Stimulated activated CD8-positive, alpha-beta memory T cell treated with anti-CD3 and anti-CD28 coated beads, Interleukin-12 subunit alpha, Interleukin-12 subunit beta, amount 100 ng/mL, for 24 hours (primary cell): Measurements from ENCODE around the gene AGTPBP1.

Experiments used
- DNase-seq: peaks from one replicate; pipeline ENCODE4 v3.0.0-alpha.2; 2020; ENCODE audit errors: extremely low read depth

The AGTPBP1 gene

DNA sequence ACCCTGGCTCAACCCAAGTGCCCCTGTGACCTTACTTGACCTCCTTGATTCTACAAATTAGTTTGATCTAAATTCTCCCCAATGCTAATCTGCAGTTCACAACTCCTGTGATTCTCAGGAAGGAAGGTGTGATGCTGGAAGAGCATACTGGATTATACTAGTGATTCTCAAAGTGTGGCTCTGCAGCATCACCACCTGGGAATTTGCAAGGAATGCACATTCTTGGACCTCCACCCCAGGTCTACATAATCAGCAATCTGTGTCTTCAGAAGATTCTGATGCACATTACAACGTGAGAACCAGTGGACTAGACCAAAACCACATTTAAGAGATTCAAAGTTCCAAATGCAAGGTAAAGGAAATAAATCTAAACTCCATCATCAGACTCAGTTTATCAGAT lies 198.6 kb downstream of the AGTPBP1 start:
- DNase-seq, result no peak

DNA sequence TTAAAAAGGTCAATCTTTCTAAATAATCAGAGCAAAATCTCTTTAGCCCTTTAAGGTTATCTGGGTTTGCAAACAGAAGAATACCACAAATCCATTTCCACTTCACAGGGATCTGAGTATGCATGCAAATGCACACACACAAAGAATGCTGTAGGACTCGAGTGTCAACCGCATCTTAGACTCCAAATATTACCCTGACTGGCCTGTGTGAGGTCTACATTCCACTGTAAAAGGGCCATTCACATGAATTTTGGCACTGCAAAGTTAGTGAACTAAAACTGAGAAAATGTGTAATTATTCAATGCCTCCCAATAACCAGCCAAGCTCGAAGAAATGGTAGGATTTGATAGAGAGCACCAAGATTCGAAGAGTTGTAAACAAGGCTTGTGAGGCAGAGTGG lies 199.9 kb downstream of the AGTPBP1 start:
- DNase-seq, result no peak

DNA sequence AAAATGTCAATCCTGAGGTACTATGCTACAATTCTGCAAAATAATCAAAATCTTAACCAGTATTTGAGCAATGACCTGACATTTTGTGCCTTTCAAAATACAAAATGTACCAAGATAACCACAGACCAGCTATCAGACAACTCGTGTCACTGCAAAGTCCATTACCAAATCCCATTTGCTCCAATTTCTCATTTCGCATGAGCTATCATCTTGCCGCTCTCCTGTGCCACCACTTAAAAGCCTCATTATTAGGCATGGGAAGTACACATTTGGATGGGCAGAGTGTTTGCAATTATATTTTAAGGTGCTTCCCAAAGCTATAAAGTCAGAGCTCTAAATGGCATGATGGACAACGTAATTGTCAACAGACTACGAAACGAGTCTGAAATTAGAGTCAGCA lies 205.2 kb downstream of the AGTPBP1 start:
- no peak for DNase-seq

DNA sequence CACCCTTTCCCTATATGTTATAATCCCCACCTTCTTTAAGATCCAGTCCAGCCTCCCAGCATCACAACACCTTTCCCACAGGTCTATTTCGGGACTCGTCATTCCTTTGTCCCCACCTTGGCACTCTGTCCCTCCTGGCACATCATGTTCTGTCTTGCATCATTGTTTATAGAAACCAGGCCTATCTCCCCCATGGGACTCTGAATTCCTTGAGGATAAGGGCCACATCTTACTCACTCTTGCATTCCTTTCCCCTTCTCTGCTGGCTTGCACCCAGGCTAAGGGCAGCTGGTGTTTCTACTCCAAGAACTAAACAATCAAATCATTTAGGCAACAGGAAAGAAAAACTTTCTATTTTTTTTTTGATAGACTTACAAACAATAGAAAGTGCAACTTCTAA lies 205.7 kb downstream of the AGTPBP1 start:
- DNase-seq, result no peak

DNA sequence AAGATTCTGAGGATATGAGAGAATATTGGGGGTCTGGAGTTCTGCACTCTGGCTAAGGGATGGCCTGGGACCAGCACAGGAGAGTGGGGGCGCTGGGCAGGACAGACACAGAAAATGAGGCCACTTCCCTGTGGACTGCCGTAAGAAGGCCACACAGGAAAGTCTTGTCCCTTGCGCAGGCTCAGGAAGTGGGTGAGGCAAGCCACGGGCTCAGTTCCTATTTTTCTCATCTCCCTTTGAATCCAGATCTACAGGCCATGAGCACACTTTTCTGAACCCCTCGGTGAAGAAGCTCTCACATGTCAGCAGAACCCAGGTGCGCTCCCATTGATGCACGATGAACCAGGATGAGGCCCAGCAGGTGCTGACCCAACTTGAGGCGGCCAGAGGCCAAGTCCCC lies 207.4 kb downstream of the AGTPBP1 start:
- no peak for DNase-seq

DNA sequence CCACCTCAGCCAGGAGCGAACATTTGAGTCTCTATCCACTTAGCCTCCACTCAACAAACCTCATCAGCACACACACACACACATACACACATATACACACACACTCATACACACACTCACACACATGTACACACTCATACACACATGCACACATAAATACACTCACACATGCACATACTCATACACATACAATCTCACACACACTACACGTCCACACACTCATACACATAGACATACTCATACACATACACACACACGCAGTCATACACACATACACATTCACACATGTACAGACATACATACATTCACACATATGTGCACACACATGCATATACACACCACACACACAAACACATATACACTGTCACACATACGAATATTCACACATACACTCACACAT lies 208.2 kb downstream of the AGTPBP1 start:
- DNase-seq, result no peak

DNA sequence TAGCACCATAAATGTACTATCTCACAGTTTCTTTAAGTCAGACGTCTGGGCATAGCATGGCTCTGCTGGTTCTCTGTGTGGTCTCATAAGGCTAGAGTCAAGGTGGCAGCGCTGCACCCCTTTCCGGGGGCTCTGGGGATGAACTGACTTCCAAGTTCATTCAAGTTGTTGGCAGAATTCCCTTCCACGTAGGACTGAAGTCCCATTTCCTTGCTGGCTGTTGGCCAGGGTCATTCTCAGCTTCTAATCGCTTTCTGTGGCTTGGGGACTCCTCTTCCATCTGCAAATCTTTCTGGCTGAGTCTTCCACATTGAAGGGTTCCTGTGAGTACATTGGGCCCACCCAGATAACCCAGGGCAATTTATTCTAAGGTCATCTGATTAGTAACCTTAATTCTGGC lies 211.0 kb downstream of the AGTPBP1 start:
- DNase-seq, result no peak

DNA sequence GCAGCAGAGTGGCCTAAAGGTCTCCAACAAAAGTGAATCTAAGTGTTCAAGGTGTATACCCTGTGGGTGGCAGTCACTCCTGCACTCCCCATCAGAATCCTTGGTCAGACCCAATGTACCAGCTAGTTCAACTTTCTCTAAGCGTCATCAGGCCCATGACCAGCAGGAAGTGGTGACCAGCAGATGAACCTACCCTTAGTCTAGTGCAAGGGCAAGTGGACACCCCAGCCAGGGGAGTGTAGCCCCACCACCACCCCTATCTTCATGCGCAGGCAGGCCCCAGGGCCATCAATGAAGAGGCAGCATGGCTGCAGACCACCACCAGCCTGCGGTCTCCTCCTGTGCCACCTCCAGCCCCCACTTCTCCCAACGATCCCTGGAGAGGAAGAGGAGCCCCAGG lies 213.1 kb downstream of the AGTPBP1 start:
- no peak for DNase-seq

DNA sequence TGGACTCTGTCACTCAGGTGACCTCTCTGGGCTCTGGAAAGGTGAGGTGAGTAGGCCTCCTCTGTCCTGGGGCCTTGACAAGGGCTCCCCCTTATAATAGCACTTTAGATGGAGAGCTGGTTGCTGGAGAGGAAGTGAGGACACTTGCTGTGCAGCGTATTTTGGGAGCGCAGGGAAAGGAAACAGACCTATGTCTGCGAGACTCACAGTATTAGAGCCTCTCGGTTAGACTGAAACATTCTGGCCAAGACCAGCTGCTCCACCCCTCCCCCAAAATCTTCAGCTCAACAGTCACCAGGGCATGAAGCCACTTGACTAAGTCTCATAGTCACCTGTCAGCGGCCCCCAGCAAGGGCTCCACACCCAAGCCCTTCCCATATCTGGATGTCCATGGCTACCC lies 213.6 kb downstream of the AGTPBP1 start:
- no peak for DNase-seq

DNA sequence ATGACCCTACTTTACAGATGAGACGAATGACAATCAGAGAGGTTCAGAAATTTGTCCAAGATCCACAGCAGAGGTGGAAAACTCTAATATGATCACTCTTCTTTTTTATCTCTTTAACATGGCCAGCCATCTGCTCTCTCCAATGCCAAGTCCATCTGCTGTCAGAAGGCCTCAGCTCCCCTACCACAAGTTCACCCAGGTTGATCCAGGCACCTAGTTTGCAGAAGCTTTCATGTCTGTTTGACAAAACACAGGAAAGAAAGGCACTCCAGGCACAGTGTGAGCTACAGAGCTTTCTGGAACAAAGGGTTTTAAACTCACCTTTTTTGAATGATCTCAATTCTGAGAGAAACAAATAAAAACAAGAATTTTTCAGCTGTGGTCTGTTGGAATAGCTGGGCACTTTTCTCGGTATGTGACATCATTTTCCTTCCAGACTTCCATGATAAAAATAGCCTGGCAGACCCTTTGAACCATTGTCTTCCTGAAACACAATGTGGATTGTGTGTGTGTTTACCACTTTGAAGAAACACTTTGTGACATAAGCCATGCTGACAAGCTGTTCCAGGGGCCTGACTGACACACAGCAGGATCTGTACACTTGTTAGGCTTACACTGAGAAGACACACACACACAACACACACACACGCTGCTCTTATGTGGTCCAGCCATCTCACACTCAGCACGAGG lies 214.3 kb downstream of the AGTPBP1 start:
- DNase-seq, result no peak

DNA sequence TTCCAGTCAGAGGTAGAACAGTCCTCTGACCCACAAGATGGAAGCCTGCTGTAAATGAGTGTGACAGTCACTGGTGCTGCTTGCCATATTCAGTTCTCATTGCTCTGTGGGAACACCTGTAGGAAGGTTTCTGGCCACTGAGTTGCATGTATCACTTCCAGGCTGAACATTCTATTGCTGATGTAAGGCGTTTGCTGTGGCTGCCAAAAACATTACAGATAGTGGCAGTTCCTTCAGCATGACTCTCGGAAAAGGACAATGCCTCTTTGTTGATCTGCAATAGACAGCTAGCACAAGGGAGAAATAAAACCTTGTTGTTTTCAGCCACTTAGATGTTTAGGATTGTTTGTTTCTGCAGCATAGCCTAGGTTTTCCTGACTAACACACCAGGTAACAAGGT lies 217.2 kb downstream of the AGTPBP1 start:
- no peak for DNase-seq

DNA sequence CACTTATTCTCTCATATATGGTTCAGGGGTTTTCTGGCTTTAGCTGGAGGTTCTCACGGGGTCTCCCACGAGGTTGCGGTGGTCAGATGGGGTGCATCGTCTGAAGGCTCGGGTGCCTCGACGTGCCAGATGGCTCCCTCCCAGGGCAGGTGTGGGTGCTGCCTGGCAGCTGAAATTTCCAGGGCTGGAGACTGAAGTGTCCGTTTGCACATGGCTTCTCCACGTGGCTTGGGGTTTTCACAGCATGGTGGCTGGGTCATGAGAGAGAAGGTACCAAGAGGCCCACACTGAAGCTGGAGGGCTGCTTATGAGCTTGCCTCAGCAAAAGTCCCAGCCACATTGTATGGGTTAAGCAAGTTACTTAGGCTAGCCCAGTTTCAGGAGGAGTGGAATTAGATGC lies 218.6 kb downstream of the AGTPBP1 start:
- DNase-seq, result no peak

DNA sequence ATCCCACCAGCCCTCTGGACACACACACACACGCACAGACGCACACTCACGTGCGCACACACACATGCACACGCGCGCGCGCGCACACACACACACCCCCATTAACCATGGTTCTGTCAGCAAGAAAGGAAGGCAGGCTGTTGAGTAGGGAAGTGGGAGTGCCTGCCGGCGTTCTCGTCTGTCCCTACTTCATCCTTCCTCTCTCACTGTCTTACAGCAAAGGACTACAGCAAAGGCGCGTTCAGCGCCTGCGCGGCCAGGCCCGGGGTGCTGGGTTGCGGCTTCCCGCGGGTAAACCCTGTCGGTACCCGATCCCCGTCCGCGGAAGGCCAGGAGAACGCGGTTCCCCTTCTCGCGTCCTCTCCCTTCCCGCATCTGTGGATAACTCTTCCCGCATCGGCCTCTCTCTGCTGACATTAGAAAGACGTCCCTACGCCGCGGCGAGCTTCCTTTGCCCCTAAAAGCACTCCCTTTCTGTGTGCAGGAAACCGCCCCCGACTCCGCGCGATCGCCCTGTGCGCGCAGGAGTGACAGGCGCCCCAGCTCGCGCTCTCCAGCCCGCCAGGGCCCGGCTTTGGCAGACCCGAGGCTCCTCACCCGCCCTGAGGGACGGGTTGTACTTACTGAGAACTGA lies 219.2 kb downstream of the AGTPBP1 start:
- DNase-seq, result no peak

DNA sequence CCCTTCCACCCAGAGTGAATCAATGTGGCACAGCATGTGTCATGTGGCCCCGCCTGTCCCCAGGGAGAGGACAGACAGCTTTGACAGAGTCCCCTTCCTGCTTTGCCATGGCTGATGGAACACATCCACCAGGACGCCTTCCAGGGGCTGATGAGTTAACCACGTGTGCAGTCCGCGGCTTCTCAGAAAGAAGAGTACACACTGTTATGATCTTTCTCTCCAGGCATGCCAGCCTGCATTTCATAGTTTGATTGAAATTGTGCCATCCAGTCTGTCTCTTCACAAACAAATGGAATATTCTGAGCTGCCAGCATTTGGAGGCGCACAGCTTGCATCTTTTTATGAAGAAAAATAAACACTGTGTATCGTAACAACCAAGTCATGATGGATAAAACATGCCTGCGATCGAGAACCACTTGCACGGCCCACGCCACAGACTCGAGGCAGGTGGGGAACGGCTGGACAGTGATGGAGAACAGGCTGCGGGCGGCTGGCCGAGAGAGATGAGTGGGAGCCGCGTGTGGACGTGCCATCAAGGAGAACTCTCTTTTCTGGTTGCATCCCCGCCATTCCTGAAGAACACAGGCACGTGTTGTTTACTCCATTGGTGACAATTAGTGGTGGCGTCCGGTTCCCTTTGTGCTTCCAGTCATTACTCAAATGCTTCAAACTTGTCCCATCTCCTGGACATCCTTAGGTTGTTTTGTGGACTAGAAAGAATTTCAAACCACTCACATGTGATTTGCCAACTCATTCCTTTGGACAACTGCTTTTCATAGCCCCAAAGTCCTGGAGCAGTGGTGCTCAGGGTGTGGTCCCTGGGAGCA lies 220.2 kb downstream of the AGTPBP1 start:
- DNase-seq, result no peak

DNA sequence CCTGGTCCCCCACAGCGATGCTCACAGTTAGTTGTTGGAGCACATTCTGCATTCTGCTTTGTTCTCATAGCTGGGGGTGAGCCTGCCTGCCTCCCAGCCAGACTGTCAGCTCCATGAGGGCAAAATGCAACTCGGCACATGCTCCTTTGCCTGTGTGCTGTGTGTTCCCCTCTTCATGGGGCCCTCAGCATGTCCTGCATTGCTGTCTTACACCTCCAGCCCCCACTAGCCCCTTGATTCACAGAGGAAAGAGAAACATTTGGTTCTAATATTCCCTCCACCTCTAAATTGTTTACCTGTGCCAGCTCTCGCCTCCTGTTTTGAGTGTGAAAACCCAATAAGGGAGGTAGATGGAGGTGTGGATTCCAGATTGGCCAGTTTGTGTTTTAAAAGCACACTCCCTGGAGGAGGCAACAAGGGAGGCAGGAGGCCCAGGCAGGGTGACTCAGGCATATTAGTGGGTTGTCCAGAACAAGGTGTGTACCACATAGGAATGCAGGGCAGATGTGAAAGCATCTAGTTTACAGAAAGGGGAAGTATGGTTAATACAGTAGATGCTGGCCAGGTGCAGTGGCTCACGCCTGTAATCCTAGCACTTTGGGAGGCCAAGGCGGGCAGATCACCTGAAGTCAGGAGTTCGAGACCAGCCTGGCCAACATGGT lies 224.6 kb downstream of the AGTPBP1 start:
- no peak for DNase-seq

DNA sequence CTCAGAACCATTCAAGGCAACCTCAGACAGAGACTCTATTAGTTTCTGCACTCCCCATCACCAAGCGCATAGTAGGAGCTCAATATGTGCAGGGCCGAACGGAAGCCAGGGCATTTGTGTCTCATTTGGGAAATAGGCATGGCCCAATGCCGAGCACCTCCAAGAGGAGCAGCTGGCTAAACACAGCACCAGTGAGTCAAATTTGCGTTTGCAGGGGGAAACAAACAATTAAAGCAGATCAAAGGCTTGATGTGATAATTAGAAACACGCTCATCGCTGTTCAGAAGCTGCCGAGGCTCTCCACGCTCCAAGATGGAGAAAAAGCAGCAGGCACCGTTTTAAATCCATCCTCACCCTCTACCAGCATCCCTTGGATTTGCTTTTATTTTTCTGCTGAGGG lies 225.3 kb downstream of the AGTPBP1 start:
- no peak for DNase-seq

DNA sequence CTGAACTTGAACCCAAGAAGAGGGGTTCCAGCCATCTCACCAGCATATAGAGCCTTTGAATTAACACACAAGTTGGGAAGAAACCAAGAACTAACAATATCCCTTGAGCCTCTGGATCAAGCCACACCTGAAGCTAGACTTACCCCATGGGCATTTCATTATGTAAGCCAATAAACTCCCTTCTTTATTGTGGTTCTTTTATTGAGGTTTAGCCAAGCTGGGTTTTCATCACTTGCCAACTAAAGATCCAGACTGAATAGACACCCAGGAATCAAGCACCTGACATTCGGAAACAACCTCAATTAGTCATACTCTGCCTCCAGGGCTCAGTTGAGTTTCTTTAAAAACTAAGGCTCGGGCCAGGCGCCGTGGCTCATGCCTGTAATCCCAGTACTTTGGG lies 226.7 kb downstream of the AGTPBP1 start:
- DNase-seq, result no peak

DNA sequence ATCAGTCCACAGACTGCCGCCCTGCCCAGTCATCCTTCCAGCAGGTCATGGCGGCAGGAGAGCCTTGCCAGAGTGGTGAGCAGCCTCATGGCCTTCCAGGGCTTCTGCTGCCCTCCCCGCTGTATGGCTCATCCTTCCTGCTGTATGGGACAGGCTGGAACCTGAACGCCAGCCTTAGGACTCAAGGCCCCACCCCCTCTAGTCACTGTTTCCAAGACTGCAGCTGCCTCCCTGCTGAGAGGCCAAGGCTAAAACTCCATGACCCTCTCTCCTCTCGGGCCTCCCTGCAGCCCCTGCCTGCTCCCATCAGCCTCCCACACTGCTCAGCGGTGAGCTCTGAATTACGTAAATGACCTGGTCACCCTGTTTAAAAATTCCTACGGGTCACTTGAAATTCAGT lies 227.5 kb downstream of the AGTPBP1 start:
- DNase-seq, result no peak

DNA sequence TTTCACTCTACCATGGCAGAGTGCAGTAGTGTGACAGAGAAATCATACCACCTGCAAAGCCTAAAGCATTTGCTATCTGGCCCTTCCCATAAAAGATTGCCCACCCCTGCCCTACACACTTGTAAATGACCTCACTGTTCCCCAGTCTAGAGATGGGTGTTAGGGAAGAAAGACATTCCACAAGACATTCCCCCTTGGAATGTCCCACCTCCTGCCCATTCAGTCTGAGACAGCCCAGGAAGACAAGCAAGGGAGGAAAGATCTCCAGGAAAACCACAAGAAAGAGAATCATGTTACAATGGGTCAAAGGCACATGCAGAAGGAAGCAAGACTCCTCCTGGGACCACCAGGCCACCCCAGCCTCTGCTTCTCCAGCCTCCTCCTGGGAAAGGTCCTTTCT lies 230.0 kb downstream of the AGTPBP1 start:
- no peak for DNase-seq

DNA sequence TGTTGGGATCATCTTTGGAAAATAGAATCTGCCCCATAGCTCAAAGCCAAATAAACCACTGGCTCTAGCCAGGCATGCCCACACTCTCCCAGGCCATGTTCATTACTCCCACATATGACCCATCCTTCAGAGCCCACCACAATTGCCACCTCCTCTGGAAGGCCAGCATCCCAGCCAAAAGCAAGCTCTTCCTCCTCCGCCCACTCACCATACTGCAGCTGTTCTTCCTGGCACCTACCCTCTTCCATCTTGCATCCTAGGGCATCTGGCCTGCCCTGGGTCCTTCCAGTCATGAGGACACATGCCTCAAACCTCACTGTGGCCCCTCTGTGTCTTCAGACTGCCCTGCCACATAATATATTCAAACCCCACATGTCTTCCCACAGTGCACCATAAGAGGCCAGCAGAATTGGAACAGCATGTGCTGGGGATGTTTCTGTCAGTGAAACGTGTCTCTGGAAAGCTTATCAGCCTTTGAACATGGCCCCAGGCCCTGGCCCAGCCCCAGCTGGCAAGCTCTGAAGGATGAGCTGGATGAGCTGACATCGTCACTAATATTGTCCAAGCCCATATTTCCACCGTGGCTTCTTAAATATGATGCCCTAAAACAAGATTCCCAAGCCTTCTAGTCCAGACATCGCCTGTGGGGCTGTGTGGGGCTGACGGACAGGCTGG lies 230.8 kb downstream of the AGTPBP1 start:
- DNase-seq, result no peak

DNA sequence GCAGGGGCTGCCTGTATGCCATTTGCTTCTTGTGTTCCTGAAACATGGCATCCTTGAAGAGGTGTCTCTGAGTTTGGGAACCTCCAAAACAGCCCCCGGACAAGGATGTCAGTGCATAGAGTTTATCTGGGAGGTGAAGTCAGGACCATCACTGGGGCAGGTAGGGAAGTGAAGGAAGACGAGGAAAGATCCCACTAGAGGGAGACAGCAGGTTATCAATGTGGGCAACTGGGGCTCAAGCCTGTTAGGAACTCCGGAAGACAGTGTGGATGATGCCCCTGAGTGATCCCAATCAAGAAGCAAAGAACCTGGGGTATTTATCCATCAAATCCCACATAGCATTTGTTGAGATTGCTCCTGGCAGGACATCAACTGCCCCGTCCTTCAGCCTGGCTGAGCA lies 233.1 kb downstream of the AGTPBP1 start:
- no peak for DNase-seq

DNA sequence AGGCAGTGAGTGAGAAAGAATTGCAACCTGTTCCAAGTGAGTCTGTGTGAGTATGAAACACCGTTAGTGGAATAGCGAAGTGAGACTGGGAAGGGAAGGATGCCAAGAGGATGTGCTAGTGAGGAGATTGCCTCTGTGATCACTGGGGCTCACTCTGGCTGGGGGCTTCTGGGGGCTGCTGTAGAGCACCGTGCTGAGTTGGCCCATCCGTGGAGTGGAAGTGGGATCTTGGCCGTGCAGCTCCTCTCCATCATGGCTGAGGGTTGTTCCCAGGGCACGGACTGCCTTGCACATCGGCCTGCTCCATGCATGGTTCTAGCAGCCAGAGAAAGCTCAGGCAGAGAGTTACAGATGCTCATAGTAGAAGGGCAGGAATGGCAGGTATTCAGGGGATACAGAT lies 236.1 kb downstream of the AGTPBP1 start:
- no peak for DNase-seq
